HepG2 (cell line): Measurements from ENCODE around the gene HNRNPM. TPM values are rescaled to one million over a fixed set of nuclear protein-coding genes. Genes with fewer than 3 reads are reported as not detected.

Source experiments
- BCL3 ChIP-seq: sonication (generic); formaldehyde crosslinking; IDR thresholded peaks from 2 replicates; pipeline ENCODE4 v1.5.1; 2020; ENCODE audit warnings: mild to moderate bottlenecking, missing genetic modification reagents, moderate library complexity
- CAMTA2 ChIP-seq: sonication (generic); formaldehyde crosslinking; IDR thresholded peaks from 2 replicates; pipeline ENCODE4 v1.4.0; 2020; ENCODE audit warnings: mild to moderate bottlenecking, missing genetic modification reagents, borderline replicate concordance
- CREM ChIP-seq, 2 experiments: sonication (generic) in 1 of 2; formaldehyde crosslinking in 1 of 2; IDR thresholded peaks; 2 replicates each; pipeline versions ENCODE4 v1.4.0 to v1.6.1; 2016 to 2020; ENCODE audit warnings: antibody characterized with exemption in 1 of 2, mild to moderate bottlenecking in 1 of 2, missing genetic modification reagents in 1 of 2
- KLF11 ChIP-seq: IDR thresholded peaks from 2 replicates; pipeline ENCODE4 v1.6.1; 2016; ENCODE audit warnings: missing compliant biosample characterization
- PCBP1 ChIP-seq: fragments of 200-400 bp; formaldehyde crosslinking; IDR thresholded peaks from 2 replicates; pipeline ENCODE4 v1.6.1; 2017; ENCODE audit warnings: mild to moderate bottlenecking, low read depth, low read length, borderline replicate concordance
- PCBP2 ChIP-seq: fragments of 200-400 bp; formaldehyde crosslinking; optimal IDR thresholded peaks from 2 replicates; pipeline ENCODE3; 2018; ENCODE audit warnings: low read length, low read depth; ENCODE audit not compliant: poor library complexity, severe bottlenecking
- RAD21 ChIP-seq: fragments of 450-650 bp; formaldehyde crosslinking; IDR thresholded peaks from 2 replicates; pipeline ENCODE4 v1.5.0; 2020; ENCODE audit warnings: mild to moderate bottlenecking
- SYNCRIP ChIP-seq: fragments of 200-400 bp; formaldehyde crosslinking; IDR thresholded peaks from 2 replicates; pipeline ENCODE4 v1.6.1; 2018; ENCODE audit warnings: mild to moderate bottlenecking, low read depth, low read length; ENCODE audit not compliant: insufficient read depth
- TEAD3 ChIP-seq: optimal IDR thresholded peaks from 2 replicates; pipeline ENCODE3; 2016; ENCODE audit warnings: borderline replicate concordance
- TFAP4 ChIP-seq: sonication (generic); IDR thresholded peaks from 2 replicates; pipeline ENCODE4 v1.6.1; 2016; ENCODE audit warnings: low read depth, borderline replicate concordance
- ZBTB10 ChIP-seq: sonication (generic); formaldehyde crosslinking; IDR thresholded peaks from 2 replicates; pipeline ENCODE4 v1.4.0; 2020; ENCODE audit warnings: missing genetic modification reagents, borderline replicate concordance
- ZNF263 ChIP-seq: sonication (generic); formaldehyde crosslinking; IDR thresholded peaks from 2 replicates; pipeline ENCODE4 v1.4.0; 2020; ENCODE audit warnings: missing genetic modification reagents
- ZNF503 ChIP-seq: sonication (generic); formaldehyde crosslinking; IDR thresholded peaks from 2 replicates; pipeline ENCODE4 v1.4.0; 2020; ENCODE audit warnings: missing genetic modification reagents
- ZNF550 ChIP-seq: sonication (generic); formaldehyde crosslinking; IDR thresholded peaks from 2 replicates; pipeline ENCODE4 v1.4.0; 2020; ENCODE audit warnings: mild to moderate bottlenecking, missing genetic modification reagents, borderline replicate concordance
- ZNF609 ChIP-seq: sonication (generic); formaldehyde crosslinking; IDR thresholded peaks from 2 replicates; pipeline ENCODE4 v1.4.0; 2020; ENCODE audit warnings: mild to moderate bottlenecking, missing genetic modification reagents, borderline replicate concordance
- polyA plus RNA-seq, 8 experiments: library from polyadenylated mRNA; depleted of rRNA in 3 of 8; stranded (reverse) in 7 of 8; unstranded in 1 of 8; fragments of >200 nt; fragmentation: Illumina TruSeq in 4 of 8; extraction: Trizol in 4 of 8; gene quantifications; 2 replicates each; pipeline versions ENCODE4 v1.2.1 to v1.2.3, GENCODE V29; 2011 to 2016; ENCODE audit warnings: low read depth in 4 of 8, missing spikeins in 1 of 8, mixed read lengths in 1 of 8; ENCODE audit not compliant: insufficient read depth in 1 of 8
- total RNA-seq, 5 experiments: library from RNA; depleted of rRNA; stranded (reverse); fragments of >200 nt; fragmentation: Illumina TruSeq; extraction: Trizol; gene quantifications; 2 replicates each; pipeline ENCODE4 v1.2.3, GENCODE V29; 2016; ENCODE audit warnings: low read depth in 1 of 5

Gene HNRNPM
- total and polyA plus RNA-seq, 2 of the 13 experiments (the other 11 are each of a cell fraction or from before 2014, with no cell fraction given): 56.7 to 102 TPM

- TF ChIP-seq ZBTB10 (CRISPR knock-in tag) (no peak), PCBP1 (no peak), SYNCRIP (no peak), RAD21 (CRISPR knock-in tag) (peak; percentile 41; the same call in 1 of the 2 replicates), PCBP2 (no peak), TEAD3 (no peak), CAMTA2 (CRISPR knock-in tag) (no peak), CREM (IDR thresholded peaks at IDR 0.05) (no peak), CREM (CRISPR knock-in tag; IDR thresholded peaks at IDR 0.05) (no peak), ZNF550 (CRISPR knock-in tag) (no peak), TFAP4 (no peak), ZNF503 (CRISPR knock-in tag) (no peak), BCL3 (no peak), ZNF263 (peak; percentile 40; the same call in 1 of the 2 replicates), KLF11 (no peak), ZNF609 (no peak)
Measured at GRCh38 chr19:8456064-8456463, 11.3 kb downstream of the HNRNPM start (continued).
